MM.1S (cell line): ENCODE measurements around the gene EMC6.

Source experiments
- DNase-seq: peaks from one replicate; pipeline ENCODE4 v3.0.0-alpha.2; 2015
- H2AFZ ChIP-seq: fragments of 300-600 bp; sonication (generic); 2 replicates; pipeline ENCODE4 v1.6.0; 2016; ENCODE audit warnings: antibody characterized with exemption, low read length
- H3F3A ChIP-seq: fragments of 300-600 bp; sonication (generic); 2 replicates; pipeline ENCODE4 v1.6.1; 2016; ENCODE audit warnings: mild to moderate bottlenecking, antibody characterized with exemption, low read length, moderate library complexity, mixed read lengths; ENCODE audit not compliant: insufficient read depth
- H3K27ac ChIP-seq: fragments of 300-600 bp; sonication (generic); 2 replicates; pipeline ENCODE4 v1.5.1; 2016; ENCODE audit warnings: mild to moderate bottlenecking, low read length
- H3K27me3 ChIP-seq: fragments of 300-600 bp; sonication (generic); replicated peaks from 2 replicates; pipeline ENCODE4 v1.6.0; 2016; ENCODE audit warnings: low read length; ENCODE audit not compliant: insufficient read depth
- H3K36me3 ChIP-seq: fragments of 300-600 bp; sonication (generic); replicated peaks from 2 replicates; pipeline ENCODE4 v1.6.1; 2016; ENCODE audit warnings: mild to moderate bottlenecking, low read length, mixed read lengths; ENCODE audit not compliant: insufficient read depth
- H3K4me1 ChIP-seq: fragments of 300-600 bp; sonication (generic); 2 replicates; pipeline ENCODE4 v1.6.1; 2016; ENCODE audit warnings: low read length, mixed read lengths
- H3K4me2 ChIP-seq: fragments of 300-600 bp; sonication (generic); 2 replicates; pipeline ENCODE4 v1.6.0; 2016; ENCODE audit warnings: low read depth, low read length
- H3K4me3 ChIP-seq: fragments of 300-600 bp; sonication (generic); 2 replicates; pipeline ENCODE4 v1.5.1; 2016; ENCODE audit warnings: low read length, mixed read lengths
- H3K79me2 ChIP-seq: fragments of 300-600 bp; sonication (generic); 2 replicates; pipeline ENCODE4 v1.6.1; 2016; ENCODE audit warnings: mixed run types, low read length, mixed read lengths
- H3K9ac ChIP-seq: fragments of 300-600 bp; sonication (generic); 2 replicates; pipeline ENCODE4 v1.6.1; 2016; ENCODE audit warnings: low read length, mixed read lengths
- H3K9me2 ChIP-seq: fragments of 300-600 bp; sonication (generic); replicated peaks from 2 replicates; pipeline ENCODE4 v1.6.1; 2016; ENCODE audit warnings: mild to moderate bottlenecking, low read length, mixed read lengths; ENCODE audit not compliant: insufficient read depth
- H3K9me3 ChIP-seq: fragments of 300-600 bp; sonication (generic); replicated peaks from 2 replicates; pipeline ENCODE4 v1.6.1; 2016; ENCODE audit warnings: mild to moderate bottlenecking, low read length, mixed read lengths; ENCODE audit not compliant: insufficient read depth
- H4K20me1 ChIP-seq: fragments of 300-600 bp; sonication (generic); 2 replicates; pipeline ENCODE4 v1.6.1; 2016; ENCODE audit warnings: mild to moderate bottlenecking, low read length, moderate library complexity, mixed read lengths; ENCODE audit not compliant: insufficient read depth
- EZH2 ChIP-seq: fragments of 300-600 bp; sonication (generic); optimal IDR thresholded peaks from 2 replicates; pipeline ENCODE3; 2017; ENCODE audit warnings: low read depth, mild to moderate bottlenecking, antibody characterized with exemption, low read length, mixed read lengths
- EZH2phosphoT487 ChIP-seq: fragments of 300-600 bp; sonication (generic); IDR thresholded peaks from 2 replicates; pipeline ENCODE4 v1.6.1; 2018; ENCODE audit warnings: antibody characterized with exemption, low read length
- TF ChIP-seq, protein P1 (sequence below): fragments of 300-600 bp; sonication (generic); IDR thresholded peaks from 2 replicates; pipeline ENCODE4 v1.5.1; 2016; ENCODE audit warnings: antibody characterized with exemption, low read length, mixed read lengths

EMC6 gene

DNA sequence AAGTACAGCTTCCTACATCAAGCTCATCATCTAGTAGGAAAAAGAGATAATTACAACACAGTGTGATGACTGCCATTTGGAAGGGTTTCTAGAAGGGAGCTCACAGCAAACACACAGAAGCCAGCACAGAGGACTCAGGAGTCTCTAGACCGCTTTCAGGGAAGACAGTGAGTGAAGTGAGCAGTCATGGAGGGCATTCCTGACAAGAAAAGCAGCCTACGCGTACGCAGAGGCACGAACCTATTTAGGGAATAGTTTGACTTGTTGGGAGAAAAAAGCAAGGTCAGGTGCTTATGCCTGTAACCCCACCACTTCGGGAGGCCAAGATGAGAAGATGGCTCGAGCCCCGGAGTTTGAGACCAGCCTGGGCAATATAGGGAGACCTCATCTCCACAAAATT lies 46.7 kb downstream of the EMC6 start:
- H3F3A ChIP-seq: peaks cover 29% of the 10 kb centered on the region
- H3K4me2 ChIP-seq: no peak overlapping the region
- H3K27ac ChIP-seq: no peak overlapping the region
- H3K9ac ChIP-seq: no peak overlapping the region
- no peak for DNase-seq
- no peak for TF ChIP-seq EZH2phosphoT487
- TF ChIP-seq, protein P1, sequence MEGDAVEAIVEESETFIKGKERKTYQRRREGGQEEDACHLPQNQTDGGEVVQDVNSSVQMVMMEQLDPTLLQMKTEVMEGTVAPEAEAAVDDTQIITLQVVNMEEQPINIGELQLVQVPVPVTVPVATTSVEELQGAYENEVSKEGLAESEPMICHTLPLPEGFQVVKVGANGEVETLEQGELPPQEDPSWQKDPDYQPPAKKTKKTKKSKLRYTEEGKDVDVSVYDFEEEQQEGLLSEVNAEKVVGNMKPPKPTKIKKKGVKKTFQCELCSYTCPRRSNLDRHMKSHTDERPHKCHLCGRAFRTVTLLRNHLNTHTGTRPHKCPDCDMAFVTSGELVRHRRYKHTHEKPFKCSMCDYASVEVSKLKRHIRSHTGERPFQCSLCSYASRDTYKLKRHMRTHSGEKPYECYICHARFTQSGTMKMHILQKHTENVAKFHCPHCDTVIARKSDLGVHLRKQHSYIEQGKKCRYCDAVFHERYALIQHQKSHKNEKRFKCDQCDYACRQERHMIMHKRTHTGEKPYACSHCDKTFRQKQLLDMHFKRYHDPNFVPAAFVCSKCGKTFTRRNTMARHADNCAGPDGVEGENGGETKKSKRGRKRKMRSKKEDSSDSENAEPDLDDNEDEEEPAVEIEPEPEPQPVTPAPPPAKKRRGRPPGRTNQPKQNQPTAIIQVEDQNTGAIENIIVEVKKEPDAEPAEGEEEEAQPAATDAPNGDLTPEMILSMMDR: no peak
- no peak for TF ChIP-seq EZH2
- H3K27me3 ChIP-seq: no peaks in the 10 kb centered on the region
- H3K36me3 ChIP-seq: no peaks in the 10 kb centered on the region
- peaks cover 16% of the 10 kb centered on the region; the same call in 1 of the 2 replicates for H3K4me1 ChIP-seq
- no peaks in the 10 kb centered on the region; the same call in 1 of the 2 replicates for H3K79me2 ChIP-seq
- no peak overlapping the region for H3K4me3 ChIP-seq
- H3K9me2 ChIP-seq: no peaks in the 10 kb centered on the region
- no peaks in the 10 kb centered on the region for H3K9me3 ChIP-seq
- no peak overlapping the region for H2AFZ ChIP-seq
- H4K20me1 ChIP-seq: no peaks in the 10 kb centered on the region

DNA sequence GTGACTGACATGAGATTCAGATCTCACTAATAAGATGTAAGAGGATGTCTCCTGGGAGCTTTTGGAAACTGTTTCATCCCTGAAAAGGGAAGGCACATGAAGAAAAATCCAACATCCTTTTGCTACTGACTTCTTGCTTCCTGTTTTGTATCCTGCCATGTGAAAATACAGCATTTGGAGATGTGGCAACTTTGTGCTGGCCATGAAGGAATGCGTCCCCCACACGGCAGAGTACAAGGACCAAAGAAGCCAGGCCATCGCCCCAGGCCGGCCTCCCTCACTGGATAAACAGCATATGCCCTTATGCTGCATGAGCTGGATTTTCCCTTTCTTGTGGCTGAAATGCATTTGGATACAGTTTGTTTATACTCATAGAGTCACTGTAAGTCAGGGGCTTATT lies 49.6 kb downstream of the EMC6 start:
- peaks cover 6% of the 10 kb centered on the region for H3K4me1 ChIP-seq
- DNase-seq: no peak
- peaks cover 3% of the 10 kb centered on the region for H3F3A ChIP-seq
- no peak overlapping the region for H2AFZ ChIP-seq
- TF ChIP-seq EZH2phosphoT487: no peak
- TF ChIP-seq, protein P1: no peak
- TF ChIP-seq EZH2: no peak
- H3K79me2 ChIP-seq: peaks cover 9% of the 10 kb centered on the region
- H3K9ac ChIP-seq: no peak overlapping the region
- H3K27me3 ChIP-seq: no peaks in the 10 kb centered on the region
- H3K4me3 ChIP-seq: no peak overlapping the region
- H3K9me3 ChIP-seq: no peaks in the 10 kb centered on the region
- no peaks in the 10 kb centered on the region for H3K36me3 ChIP-seq
- no peak overlapping the region for H3K27ac ChIP-seq
- H4K20me1 ChIP-seq: no peaks in the 10 kb centered on the region
- no peaks in the 10 kb centered on the region for H3K9me2 ChIP-seq
- H3K4me2 ChIP-seq: no peak overlapping the region

DNA sequence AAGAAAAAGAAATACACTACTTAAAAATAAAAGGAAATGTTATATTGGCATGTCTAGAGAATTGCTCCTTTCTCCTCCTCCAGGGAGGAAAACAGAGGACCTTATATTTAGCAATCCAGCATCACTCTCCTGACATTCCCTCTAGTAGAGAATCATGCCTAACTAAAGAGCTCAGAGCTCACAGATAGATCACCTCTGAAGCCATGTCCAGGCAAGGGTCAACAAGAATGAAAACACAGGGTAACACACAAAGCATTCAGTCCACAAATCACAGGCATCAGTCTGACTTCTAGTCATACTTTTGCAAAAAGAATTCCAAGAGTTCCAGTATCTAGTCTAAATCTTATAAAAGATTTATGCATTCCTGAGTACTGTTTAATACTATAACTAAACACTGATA lies 50.7 kb downstream of the EMC6 start:
- no peak for TF ChIP-seq EZH2
- TF ChIP-seq EZH2phosphoT487: no peak
- TF ChIP-seq, protein P1: no peak
- DNase-seq: no peak
- H3K4me1 ChIP-seq: peaks cover 5% of the 10 kb centered on the region
- no peaks in the 10 kb centered on the region for H3K9me2 ChIP-seq
- H3K27me3 ChIP-seq: no peaks in the 10 kb centered on the region
- no peak overlapping the region for H3K27ac ChIP-seq
- H3K79me2 ChIP-seq: peaks cover 18% of the 10 kb centered on the region
- no peaks in the 10 kb centered on the region for H3K9me3 ChIP-seq
- no peaks in the 10 kb centered on the region for H4K20me1 ChIP-seq
- H3K4me3 ChIP-seq: no peak overlapping the region
- H3K36me3 ChIP-seq: no peaks in the 10 kb centered on the region
- H3F3A ChIP-seq: 0 out of 2 replicates have a peak, but pooled peaks cover 4% of the 10 kb centered on the region
- no peak overlapping the region for H3K9ac ChIP-seq
- no peak overlapping the region for H2AFZ ChIP-seq
- H3K4me2 ChIP-seq: no peak overlapping the region
